Astrocyte (in vitro differentiated cells and primary cell): ENCODE results near the gene CNPY2. TPM values are rescaled to one million over a fixed set of nuclear protein-coding genes. Genes with fewer than 3 reads are reported as not detected.
"Not testable (repeated sequence)": the region's sequence is repeated elsewhere in the genome, so short reads cannot be mapped to it uniquely, and the experiment has no call there.

Experiments
- DNase-seq: peaks from one replicate; pipeline ENCODE4 v3.0.0-alpha.2; 2010; ENCODE audit warnings: low read depth
- FAIRE-seq: peaks from 2 replicates; lab custom pipeline; 2011; peaks lifted over from hg19 to GRCh38; lab: Jason Lieb, UNC
- H2AFZ ChIP-seq: 2 replicates; pipeline ENCODE4 v1.6.0; 2012; ENCODE audit warnings: low read depth, low read length, inconsistent platforms
- H3K27ac ChIP-seq: 2 replicates; pipeline ENCODE4 v1.5.1; 2011; ENCODE audit warnings: low read depth, low read length, inconsistent platforms
- H3K27me3 ChIP-seq: 2 replicates; pipeline ENCODE4 v1.6.0; 2011; ENCODE audit warnings: low read length, inconsistent platforms; ENCODE audit not compliant: insufficient read depth
- H3K36me3 ChIP-seq: 2 replicates; pipeline ENCODE4 v1.5.1; 2011; ENCODE audit warnings: low read length, inconsistent platforms; ENCODE audit not compliant: insufficient read depth
- H3K4me1 ChIP-seq: 2 replicates; pipeline ENCODE4 v1.5.1; 2011; ENCODE audit warnings: low read length, inconsistent platforms; ENCODE audit not compliant: insufficient read depth
- H3K4me2 ChIP-seq: 2 replicates; pipeline ENCODE4 v1.6.0; 2012; ENCODE audit warnings: low read length, inconsistent platforms
- H3K4me3 ChIP-seq: 2 replicates; pipeline ENCODE4 v1.5.1; 2011; ENCODE audit warnings: low read depth, mild to moderate bottlenecking, low read length, inconsistent platforms; ENCODE audit not compliant: insufficient read depth
- H3K79me2 ChIP-seq: 2 replicates; pipeline ENCODE4 v1.6.0; 2012; ENCODE audit warnings: mild to moderate bottlenecking, low read length, inconsistent platforms; ENCODE audit not compliant: insufficient read depth
- H3K9ac ChIP-seq: 2 replicates; pipeline ENCODE4 v1.6.0; 2012; ENCODE audit warnings: mild to moderate bottlenecking, low read length, inconsistent platforms
- H3K9me3 ChIP-seq: 2 replicates; pipeline ENCODE4 v1.5.1; 2012; ENCODE audit warnings: low read depth, mild to moderate bottlenecking, low read length, inconsistent platforms; ENCODE audit not compliant: insufficient read depth
- H4K20me1 ChIP-seq: 2 replicates; pipeline ENCODE4 v1.6.0; 2012; ENCODE audit warnings: low read length, inconsistent platforms; ENCODE audit not compliant: insufficient read depth
- H3K27ac Mint-ChIP-seq: one replicate; pipeline ENCODE4 v1.8.0; 2021; ENCODE audit warnings: mild to moderate bottlenecking, mixed read lengths; ENCODE audit not compliant: unreplicated experiment
- H3K27me3 Mint-ChIP-seq: one replicate; pipeline ENCODE4 v1.8.0; 2021; ENCODE audit warnings: low read depth, mixed read lengths; ENCODE audit not compliant: unreplicated experiment
- H3K36me3 Mint-ChIP-seq: one replicate; pipeline ENCODE4 v1.8.0; 2021; ENCODE audit warnings: low read depth, mixed read lengths; ENCODE audit not compliant: unreplicated experiment
- H3K4me1 Mint-ChIP-seq: one replicate; pipeline ENCODE4 v1.8.0; 2021; ENCODE audit warnings: low read depth, mixed read lengths; ENCODE audit not compliant: unreplicated experiment
- H3K4me3 Mint-ChIP-seq: one replicate; pipeline ENCODE4 v1.8.0; 2021; ENCODE audit warnings: mild to moderate bottlenecking, moderate library complexity, mixed read lengths; ENCODE audit not compliant: unreplicated experiment
- H3K9me3 Mint-ChIP-seq: one replicate; pipeline ENCODE4 v1.8.0; 2021; ENCODE audit warnings: mild to moderate bottlenecking, mixed read lengths; ENCODE audit not compliant: unreplicated experiment
- CTCF ChIP-seq: IDR thresholded peaks from 2 replicates; pipeline ENCODE4 v1.5.1; 2011; ENCODE audit warnings: low read depth, mild to moderate bottlenecking, inconsistent platforms, low read length, moderate library complexity; ENCODE audit not compliant: insufficient read depth
- EZH2 ChIP-seq: IDR thresholded peaks from 2 replicates; pipeline ENCODE4 v1.6.1; 2012; ENCODE audit warnings: mild to moderate bottlenecking, low read length, inconsistent platforms; ENCODE audit not compliant: insufficient read depth
- total RNA-seq: library from RNA; stranded (reverse); gene quantifications from 2 replicates; pipeline ENCODE4 v1.2.1, GENCODE V29; 2021

CNPY2 gene
- total RNA-seq, 1 donor from 2014 or later: 187 TPM

- Histone ChIP-seq H3K9me3 (no peaks in the 10 kb centered on the region), H3K27me3 (no peaks in the 10 kb centered on the region), H3K36me3 (peaks cover 2% of the 10 kb centered on the region), H3K4me3 (no peak overlapping the region), H3K4me2 (no peak overlapping the region), H4K20me1 (no peaks in the 10 kb centered on the region), H3K4me1 (no peaks in the 10 kb centered on the region), H3K27ac (no peak overlapping the region), H3K79me2 (no peaks in the 10 kb centered on the region), H2AFZ (no peak overlapping the region), H3K9ac (no peak overlapping the region)
- no peak overlapping the region for H3K27ac Mint-ChIP-seq
- no peaks in the 10 kb centered on the region for H3K9me3 Mint-ChIP-seq
- H3K27me3 Mint-ChIP-seq: no peaks in the 10 kb centered on the region
- H3K4me1 Mint-ChIP-seq: no peaks in the 10 kb centered on the region
- no peak overlapping the region for H3K4me3 Mint-ChIP-seq
- TF ChIP-seq EZH2 (no peak), CTCF (no peak)
- FAIRE-seq (no peak), DNase-seq (no peak)
- peaks cover 20% of the 10 kb centered on the region for H3K36me3 Mint-ChIP-seq
Observed at GRCh38 chr12:56326126-56326525, 10.3 kb upstream of the CNPY2 start.

GRCh38 chr12:56324206-56324605 lies 8.4 kb upstream of the CNPY2 start:
- Histone ChIP-seq H3K36me3 (peaks cover 2% of the 10 kb centered on the region), H3K9ac (no peak overlapping the region), H3K4me1 (no peaks in the 10 kb centered on the region), H4K20me1 (no peaks in the 10 kb centered on the region), H3K4me2 (no peak overlapping the region), H3K27ac (no peak overlapping the region), H3K79me2 (no peaks in the 10 kb centered on the region), H3K27me3 (no peaks in the 10 kb centered on the region), H3K9me3 (no peaks in the 10 kb centered on the region), H2AFZ (no peak overlapping the region), H3K4me3 (no peak overlapping the region)
- no peak overlapping the region for H3K4me3 Mint-ChIP-seq
- no peak for FAIRE-seq
- DNase-seq: no peak
- no peaks in the 10 kb centered on the region for H3K27me3 Mint-ChIP-seq
- TF ChIP-seq EZH2 (no peak), CTCF (no peak)
- H3K27ac Mint-ChIP-seq: no peak overlapping the region
- H3K9me3 Mint-ChIP-seq: no peaks in the 10 kb centered on the region
- peaks cover 20% of the 10 kb centered on the region for H3K36me3 Mint-ChIP-seq
- H3K4me1 Mint-ChIP-seq: no peaks in the 10 kb centered on the region

- not testable (repeated sequence) for H2AFZ ChIP-seq, H3K79me2 ChIP-seq, H3K9me3 ChIP-seq, H3K4me1 ChIP-seq, H3K27me3 ChIP-seq, FAIRE-seq, H3K27ac ChIP-seq, DNase-seq, H3K4me3 Mint-ChIP-seq, H3K4me1 Mint-ChIP-seq, H3K27ac Mint-ChIP-seq, H3K4me2 ChIP-seq, H3K9me3 Mint-ChIP-seq, H3K36me3 ChIP-seq, H3K9ac ChIP-seq, H3K27me3 Mint-ChIP-seq, H4K20me1 ChIP-seq, H3K4me3 ChIP-seq
- H3K36me3 Mint-ChIP-seq: peaks cover 14% of the 10 kb centered on the region
Observed at GRCh38 chr12:56321610-56322009, 5.8 kb upstream of the CNPY2 start.
